Measurements from ENCODE around the gene BARHL1. TPM values are rescaled to one million over a fixed set of nuclear protein-coding genes. Genes with fewer than 3 reads are reported as not detected.

The BARHL1 gene
- total and polyA plus RNA-seq, 2 donors (not counting 3 experiments of a cell fraction or from before 2014, with no cell fraction given): not detected

GRCh38 chr9:132587592-132587955, 5.2 kb downstream of the BARHL1 start:
- FAIRE-seq (no peak), DNase-seq (ENCODE audit: low read depth, low spot score) (no peak)
- dilution Hi-C loops (cut with MboI; ENCODE audit: extremely low pct_ligation_motif_present, low sequenced_read_pairs): no loop called here

More at GRCh38 chr9:132587592-132587955, 5.2 kb downstream of the BARHL1 start:
- H3K4me2 ChIP-seq (ENCODE audit: insufficient read depth, low read length): no peak overlapping the region
- no peak overlapping the region for H2AFZ ChIP-seq (ENCODE audit: low read depth, low read length)
- H3K36me3 ChIP-seq (ENCODE audit: control insufficient read depth in 2 of 2, extremely low read depth in 1 of 2, insufficient read depth in 2 of 2, low read length in 2 of 2): no peaks in the 10 kb centered on the region
- no peaks in the 10 kb centered on the region for H3K79me2 ChIP-seq (ENCODE audit: control insufficient read depth, insufficient read depth, low read length)
- H3K27ac ChIP-seq (ENCODE audit: insufficient read depth, low read depth, low read length): no peak overlapping the region
- no peaks in the 10 kb centered on the region for H3K9me3 ChIP-seq (replicated peaks; ENCODE audit: control insufficient read depth, insufficient read depth, low read length)
- H3K4me1 ChIP-seq (ENCODE audit: control insufficient read depth, extremely low read depth, insufficient read depth, low read length): peaks cover 11% of the 10 kb centered on the region
- H4K20me1 ChIP-seq (replicated peaks; ENCODE audit: control insufficient read depth, extremely low read depth, insufficient read depth, low read length): no peaks in the 10 kb centered on the region
- POLR2A ChIA-PET: no interaction called here
- no peaks in the 10 kb centered on the region for H3K9me1 ChIP-seq (replicated peaks; ENCODE audit: control insufficient read depth, extremely low read depth, insufficient read depth, low read length)
- CTCF ChIA-PET: no interaction called here
- no peak overlapping the region for H3K9ac ChIP-seq (replicated peaks; ENCODE audit: extremely low read depth, insufficient read depth, low read length)
- H3K27me3 ChIP-seq (ENCODE audit: control insufficient read depth in 2 of 2, insufficient read depth in 2 of 2, low read length in 2 of 2): peaks cover 89 to 95% of the 10 kb centered on the region in 2 experiments
- no TSS peak for BruUV-seq (replicated peaks)
- intact Hi-C loops (cut with micrococcal nuclease): no loop called here
- no peak overlapping the region for H3K4me3 ChIP-seq (replicated peaks in 1 of 3; ENCODE audit: insufficient read depth in 1 of 3, low read depth in 1 of 3, low read length in 3 of 3)
- TF ChIP-seq MYC (IDR thresholded peaks at IDR 0.05; ENCODE audit: low read depth, low read length): no peak
- no peak for TF ChIP-seq EZH2 (IDR thresholded peaks at IDR 0.05; ENCODE audit: borderline replicate concordance, low read depth, low read length, severe bottlenecking)
- TF ChIP-seq, protein P1, sequence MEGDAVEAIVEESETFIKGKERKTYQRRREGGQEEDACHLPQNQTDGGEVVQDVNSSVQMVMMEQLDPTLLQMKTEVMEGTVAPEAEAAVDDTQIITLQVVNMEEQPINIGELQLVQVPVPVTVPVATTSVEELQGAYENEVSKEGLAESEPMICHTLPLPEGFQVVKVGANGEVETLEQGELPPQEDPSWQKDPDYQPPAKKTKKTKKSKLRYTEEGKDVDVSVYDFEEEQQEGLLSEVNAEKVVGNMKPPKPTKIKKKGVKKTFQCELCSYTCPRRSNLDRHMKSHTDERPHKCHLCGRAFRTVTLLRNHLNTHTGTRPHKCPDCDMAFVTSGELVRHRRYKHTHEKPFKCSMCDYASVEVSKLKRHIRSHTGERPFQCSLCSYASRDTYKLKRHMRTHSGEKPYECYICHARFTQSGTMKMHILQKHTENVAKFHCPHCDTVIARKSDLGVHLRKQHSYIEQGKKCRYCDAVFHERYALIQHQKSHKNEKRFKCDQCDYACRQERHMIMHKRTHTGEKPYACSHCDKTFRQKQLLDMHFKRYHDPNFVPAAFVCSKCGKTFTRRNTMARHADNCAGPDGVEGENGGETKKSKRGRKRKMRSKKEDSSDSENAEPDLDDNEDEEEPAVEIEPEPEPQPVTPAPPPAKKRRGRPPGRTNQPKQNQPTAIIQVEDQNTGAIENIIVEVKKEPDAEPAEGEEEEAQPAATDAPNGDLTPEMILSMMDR (IDR thresholded peaks at IDR 0.05; ENCODE audit: extremely low read depth in 1 of 2, insufficient read depth in 1 of 2, low read depth in 1 of 2, low read length in 2 of 2): no peak
- no peak for TF ChIP-seq FOS (IDR thresholded peaks at IDR 0.05; ENCODE audit: borderline replicate concordance, insufficient read depth, low read length)
- TF ChIP-seq GATA2 (IDR thresholded peaks at IDR 0.05; ENCODE audit: insufficient read depth, insufficient read length, low read depth, low read length): no peak
- TF ChIP-seq POLR2A (IDR thresholded peaks at IDR 0.05; ENCODE audit: low read depth, low read length): no peak
- TF ChIP-seq JUN (IDR thresholded peaks at IDR 0.05; ENCODE audit: borderline replicate concordance, insufficient read depth, insufficient read length, low read depth): no peak
- TF ChIP-seq POLR2AphosphoS5 (IDR thresholded peaks at IDR 0.05; ENCODE audit: insufficient read depth, low read depth, low read length): no peak
- TF ChIP-seq, protein P2, sequence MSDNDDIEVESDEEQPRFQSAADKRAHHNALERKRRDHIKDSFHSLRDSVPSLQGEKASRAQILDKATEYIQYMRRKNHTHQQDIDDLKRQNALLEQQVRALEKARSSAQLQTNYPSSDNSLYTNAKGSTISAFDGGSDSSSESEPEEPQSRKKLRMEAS (IDR thresholded peaks at IDR 0.05; ENCODE audit: insufficient read depth, insufficient read length): no peak

Data from endothelial cell of umbilical vein (primary cell).